ENCODE measurements around the gene COL4A2. TPM values are rescaled to one million over a fixed set of nuclear protein-coding genes. Genes with fewer than 3 reads are reported as not detected.

The COL4A2 gene
- total RNA-seq, 1 donor from 2014 or later = 1,465 TPM

GRCh38 chr13:110402299-110403069 is 95.4 kb downstream of the COL4A2 start:
- no peak for DNase-seq (ENCODE audit: low read depth)

- DNase-seq (ENCODE audit: low read depth) = no peak
Observed at GRCh38 chr13:110403315-110403714, 96.2 kb downstream of the COL4A2 start.

- no peak for DNase-seq (ENCODE audit: low read depth)
Observed at GRCh38 chr13:110403721-110404120, 96.6 kb downstream of the COL4A2 start.

GRCh38 chr13:110404321-110404720 is 97.2 kb downstream of the COL4A2 start:
- no peak for DNase-seq (ENCODE audit: low read depth)

- no peak for DNase-seq (ENCODE audit: low read depth)
Observed at GRCh38 chr13:110405597-110406450, 98.7 kb downstream of the COL4A2 start.

- no peak for DNase-seq (ENCODE audit: low read depth)
Observed at GRCh38 chr13:110407021-110407420, 99.9 kb downstream of the COL4A2 start.

- DNase-seq (ENCODE audit: low read depth) = no peak
Observed at GRCh38 chr13:110407531-110407930, 100.4 kb downstream of the COL4A2 start.

GRCh38 chr13:110408286-110408685 is 101.2 kb downstream of the COL4A2 start:
- no peak for DNase-seq (ENCODE audit: low read depth)

- peak; percentile 76 for DNase-seq (ENCODE audit: low read depth)
Observed at GRCh38 chr13:110409581-110409992, 102.5 kb downstream of the COL4A2 start.

- DNase-seq (ENCODE audit: low read depth) = no peak
Observed at GRCh38 chr13:110410000-110410399, 102.9 kb downstream of the COL4A2 start.

- peak; percentile 93 for DNase-seq (ENCODE audit: low read depth)
Observed at GRCh38 chr13:110410936-110411687, 104.0 kb downstream of the COL4A2 start.

- no peak for DNase-seq (ENCODE audit: low read depth)
Observed at GRCh38 chr13:110411688-110412059, 104.6 kb downstream of the COL4A2 start.

- DNase-seq (ENCODE audit: low read depth) = peak; percentile 99
Observed at GRCh38 chr13:110412132-110412914, 105.2 kb downstream of the COL4A2 start.

- DNase-seq (ENCODE audit: low read depth) = no peak
Observed at GRCh38 chr13:110413016-110413675, 106.1 kb downstream of the COL4A2 start.

GRCh38 chr13:110413676-110414040 is 106.6 kb downstream of the COL4A2 start:
- DNase-seq (ENCODE audit: low read depth) = no peak

GRCh38 chr13:110414283-110414682 is 107.2 kb downstream of the COL4A2 start:
- no peak for DNase-seq (ENCODE audit: low read depth)

GRCh38 chr13:110414931-110415330 is 107.8 kb downstream of the COL4A2 start:
- no peak for DNase-seq (ENCODE audit: low read depth)

GRCh38 chr13:110415669-110416068 is 108.6 kb downstream of the COL4A2 start:
- peak; percentile 83 for DNase-seq (ENCODE audit: low read depth)

GRCh38 chr13:110416131-110417025 is 109.3 kb downstream of the COL4A2 start:
- peak; percentile 54 for DNase-seq (ENCODE audit: low read depth)

- no peak for DNase-seq (ENCODE audit: low read depth)
Observed at GRCh38 chr13:110418944-110419343, 111.9 kb downstream of the COL4A2 start.

Measured in renal cortical epithelial cell (primary cell).